DND-41 (cell line): Measurements from ENCODE around the gene EHHADH.

Experiments
- ATAC-seq: fragments of 200-7000 bp; cut with Tn5 transposase; 3 replicates; pipeline ENCODE4 v1.9.1; 2021; ENCODE audit warnings: low read depth; ENCODE audit not compliant: insufficient read depth
- DNase-seq: peaks from one replicate; pipeline ENCODE4 v3.0.0-alpha.2; 2020
- H2AFZ ChIP-seq: 2 replicates; pipeline ENCODE4 v1.6.0; 2012; ENCODE audit warnings: low read depth, low read length
- H3K27ac ChIP-seq: 2 replicates; pipeline ENCODE4 v1.5.1; 2012; ENCODE audit warnings: low read length, inconsistent platforms
- H3K27me3 ChIP-seq: fragments of 200-600 bp; sonication (generic); 2 replicates; pipeline ENCODE4 v1.6.0; 2012; ENCODE audit warnings: low read length, mild to moderate bottlenecking, inconsistent platforms; ENCODE audit not compliant: insufficient read depth, poor library complexity
- H3K36me3 ChIP-seq: 2 replicates; pipeline ENCODE4 v1.5.1; 2012; ENCODE audit warnings: low read length, inconsistent platforms; ENCODE audit not compliant: insufficient read depth
- H3K4me1 ChIP-seq: 2 replicates; pipeline ENCODE4 v1.5.1; 2012; ENCODE audit warnings: mild to moderate bottlenecking, low read length; ENCODE audit not compliant: insufficient read depth
- H3K4me2 ChIP-seq: 2 replicates; pipeline ENCODE4 v1.6.0; 2012; ENCODE audit warnings: mild to moderate bottlenecking, moderate library complexity, low read length, inconsistent platforms; ENCODE audit not compliant: insufficient read depth
- H3K4me3 ChIP-seq, 2 experiments: fragments of 200-600 bp in 1 of 2; shearing (Covaris generic) in 1 of 2; 2 replicates each; pipeline ENCODE4 v1.5.1; 2012 to 2016; ENCODE audit warnings: inconsistent platforms in 2 of 2, low read length in 2 of 2, mild to moderate bottlenecking in 2 of 2, low read depth in 1 of 2, moderate library complexity in 1 of 2
- H3K79me2 ChIP-seq: 2 replicates; pipeline ENCODE4 v1.6.0; 2012; ENCODE audit warnings: low read length, inconsistent platforms; ENCODE audit not compliant: insufficient read depth
- H3K9ac ChIP-seq: 2 replicates; pipeline ENCODE4 v1.6.0; 2012; ENCODE audit warnings: low read depth, mild to moderate bottlenecking, inconsistent platforms, low read length, moderate library complexity
- H3K9me3 ChIP-seq: 2 replicates; pipeline ENCODE4 v1.5.1; 2012; ENCODE audit warnings: low read length, moderate library complexity, mild to moderate bottlenecking, inconsistent platforms; ENCODE audit not compliant: insufficient read depth, severe bottlenecking
- H4K20me1 ChIP-seq: 2 replicates; pipeline ENCODE4 v1.6.0; 2012; ENCODE audit warnings: low read length; ENCODE audit not compliant: insufficient read depth
- CTCF ChIP-seq: IDR thresholded peaks from 2 replicates; pipeline ENCODE4 v1.5.1; 2012; ENCODE audit warnings: borderline replicate concordance, low read length, moderate library complexity, mild to moderate bottlenecking; ENCODE audit not compliant: poor library complexity, severe bottlenecking; ENCODE audit errors: extremely low read depth
- EZH2 ChIP-seq: IDR thresholded peaks from 3 replicates; pipeline ENCODE4 v1.6.1; 2012; ENCODE audit warnings: borderline replicate concordance, low read depth, mild to moderate bottlenecking, moderate library complexity, low read length, inconsistent platforms; ENCODE audit not compliant: severe bottlenecking

EHHADH gene

GRCh38 chr3:185164428-185165217 is 89.2 kb downstream of the EHHADH start:
- DNase-seq (no peak), ATAC-seq (no peak)
- Histone ChIP-seq H3K4me3 (no peak overlapping the region), H3K79me2 (no peaks in the 10 kb centered on the region), H3K4me2 (no peak overlapping the region), H4K20me1 (no peaks in the 10 kb centered on the region), H3K27ac (no peak overlapping the region), H3K9me3 (no peaks in the 10 kb centered on the region), H3K36me3 (no peaks in the 10 kb centered on the region), H3K4me1 (no peaks in the 10 kb centered on the region), H3K27me3 (peaks cover 9% of the 10 kb centered on the region), H2AFZ (no peak overlapping the region), H3K9ac (no peak overlapping the region)
- no peak for TF ChIP-seq EZH2
- no peak for TF ChIP-seq CTCF

- H4K20me1 ChIP-seq, result no peaks in the 10 kb centered on the region
- no peak overlapping the region for H3K27ac ChIP-seq
- H3K4me1 ChIP-seq, result no peaks in the 10 kb centered on the region
- no peak overlapping the region for H2AFZ ChIP-seq
- no peaks in the 10 kb centered on the region for H3K36me3 ChIP-seq
- TF ChIP-seq EZH2, result no peak
- ATAC-seq, result no peak
- no peak overlapping the region for H3K9ac ChIP-seq
- no peak overlapping the region for H3K4me3 ChIP-seq
- H3K4me2 ChIP-seq, result no peak overlapping the region
- H3K9me3 ChIP-seq, result no peaks in the 10 kb centered on the region
- no peaks in the 10 kb centered on the region for H3K79me2 ChIP-seq
- peaks cover 20% of the 10 kb centered on the region for H3K27me3 ChIP-seq
- no peak for DNase-seq
Measured at GRCh38 chr3:185162634-185163033, 91.2 kb downstream of the EHHADH start.

GRCh38 chr3:185161761-185162160 is 92.1 kb downstream of the EHHADH start:
- TF ChIP-seq EZH2, result no peak
- no peak for TF ChIP-seq CTCF
- H3K27me3 ChIP-seq, result peaks cover 24% of the 10 kb centered on the region
- no peak overlapping the region for H3K27ac ChIP-seq
- no peaks in the 10 kb centered on the region for H3K36me3 ChIP-seq
- no peak for DNase-seq
- no peaks in the 10 kb centered on the region for H3K79me2 ChIP-seq
- H2AFZ ChIP-seq, result no peak overlapping the region
- H3K9me3 ChIP-seq, result no peaks in the 10 kb centered on the region
- H4K20me1 ChIP-seq, result no peaks in the 10 kb centered on the region
- no peaks in the 10 kb centered on the region for H3K4me1 ChIP-seq
- H3K4me3 ChIP-seq, result no peak overlapping the region
- ATAC-seq, result no peak
- no peak overlapping the region for H3K4me2 ChIP-seq
- no peak overlapping the region for H3K9ac ChIP-seq

- Histone ChIP-seq H3K27ac (no peak overlapping the region), H4K20me1 (no peaks in the 10 kb centered on the region), H3K4me2 (no peak overlapping the region), H3K36me3 (no peaks in the 10 kb centered on the region), H3K9me3 (no peaks in the 10 kb centered on the region), H3K79me2 (no peaks in the 10 kb centered on the region), H3K4me3 (no peak overlapping the region), H3K9ac (no peak overlapping the region), H3K27me3 (peaks cover 18% of the 10 kb centered on the region), H3K4me1 (no peaks in the 10 kb centered on the region), H2AFZ (no peak overlapping the region)
- no peak for TF ChIP-seq EZH2
- no peak for TF ChIP-seq CTCF
- ATAC-seq (no peak), DNase-seq (no peak)
Measured at GRCh38 chr3:185157347-185157746, 96.5 kb downstream of the EHHADH start.
